ENCODE data around the gene STRN4. TPM values are rescaled to one million over a fixed set of nuclear protein-coding genes. Genes with fewer than 3 reads are reported as not detected.
"Not testable (repeated sequence)": the region's sequence is repeated elsewhere in the genome, so short reads cannot be mapped to it uniquely, and the experiment has no call there.

STRN4 gene
- total and polyA plus RNA-seq, 2 donors (not counting 3 experiments of a cell fraction or from before 2014, with no cell fraction given) = 116 to 144 TPM

DNA sequence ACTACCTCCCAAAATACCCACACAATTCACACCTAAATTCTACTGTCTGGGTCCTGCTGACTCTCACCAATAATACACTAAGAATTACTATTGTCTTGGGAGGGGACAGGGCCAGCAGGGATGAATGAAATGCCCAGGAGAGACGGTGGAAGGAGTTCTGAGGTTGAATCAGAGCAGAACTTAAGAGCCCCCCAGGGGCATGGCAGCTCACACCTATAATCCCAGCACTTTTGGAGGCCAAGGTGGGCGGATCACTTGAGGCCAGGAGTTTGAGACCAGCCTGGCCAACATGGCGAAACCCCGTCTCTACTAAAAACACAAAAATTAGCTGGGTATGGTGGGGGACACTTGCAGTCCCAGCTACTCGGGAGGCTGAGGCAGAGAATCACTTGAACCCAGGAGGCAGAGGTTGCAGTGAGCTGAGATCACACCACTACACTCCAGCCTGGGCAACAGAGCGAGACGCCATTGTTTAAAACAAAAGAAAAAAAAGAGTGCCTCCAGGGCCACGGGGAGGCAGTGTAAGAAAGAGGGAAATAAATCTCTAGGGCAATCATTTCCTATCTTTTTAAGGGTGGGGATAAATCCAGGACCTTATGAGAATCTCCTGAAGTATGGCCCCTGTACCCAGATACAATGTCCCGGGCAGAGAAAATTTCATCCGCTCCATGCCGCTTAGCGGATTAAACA is 31.9 kb upstream of the STRN4 start:
- BruUV-seq (replicated peaks); H3K4me1 ChIP-seq (ENCODE audit: control insufficient read depth, extremely low read depth, insufficient read depth, low read length); POLR2A ChIA-PET; H4K20me1 ChIP-seq (replicated peaks; ENCODE audit: control insufficient read depth, extremely low read depth, insufficient read depth, low read length); H3K9me3 ChIP-seq (replicated peaks; ENCODE audit: control insufficient read depth, insufficient read depth, low read length); H3K27me3 ChIP-seq (ENCODE audit: control insufficient read depth in 2 of 2, insufficient read depth in 2 of 2, low read length in 2 of 2); dilution Hi-C loops (cut with MboI; ENCODE audit: extremely low pct_ligation_motif_present, low sequenced_read_pairs); H3K4me3 ChIP-seq (replicated peaks in 1 of 3; ENCODE audit: insufficient read depth in 1 of 3, low read depth in 1 of 3, low read length in 3 of 3); FAIRE-seq; H3K9me1 ChIP-seq (replicated peaks; ENCODE audit: control insufficient read depth, extremely low read depth, insufficient read depth, low read length); H3K9ac ChIP-seq (replicated peaks; ENCODE audit: extremely low read depth, insufficient read depth, low read length); intact Hi-C loops (cut with micrococcal nuclease); H3K27ac ChIP-seq (ENCODE audit: insufficient read depth, low read depth, low read length); H3K4me2 ChIP-seq (ENCODE audit: insufficient read depth, low read length); DNase-seq (ENCODE audit: low read depth, low spot score); H2AFZ ChIP-seq (ENCODE audit: low read depth, low read length): not testable (repeated sequence)
- Histone ChIP-seq H3K79me2 (ENCODE audit: control insufficient read depth, insufficient read depth, low read length) (peaks cover 12% of the 10 kb centered on the region), H3K36me3 (ENCODE audit: control insufficient read depth in 2 of 2, extremely low read depth in 1 of 2, insufficient read depth in 2 of 2, low read length in 2 of 2) (peaks cover 21 to 39% of the 10 kb centered on the region in 2 experiments)
- CTCF ChIA-PET = interaction anchor here (1.1 to 2.0 kb wide), 2 partner anchors 52 to 62 kb away, joined by 3 to 8 read pairs; no protein-coding TSS in a partner anchor

DNA sequence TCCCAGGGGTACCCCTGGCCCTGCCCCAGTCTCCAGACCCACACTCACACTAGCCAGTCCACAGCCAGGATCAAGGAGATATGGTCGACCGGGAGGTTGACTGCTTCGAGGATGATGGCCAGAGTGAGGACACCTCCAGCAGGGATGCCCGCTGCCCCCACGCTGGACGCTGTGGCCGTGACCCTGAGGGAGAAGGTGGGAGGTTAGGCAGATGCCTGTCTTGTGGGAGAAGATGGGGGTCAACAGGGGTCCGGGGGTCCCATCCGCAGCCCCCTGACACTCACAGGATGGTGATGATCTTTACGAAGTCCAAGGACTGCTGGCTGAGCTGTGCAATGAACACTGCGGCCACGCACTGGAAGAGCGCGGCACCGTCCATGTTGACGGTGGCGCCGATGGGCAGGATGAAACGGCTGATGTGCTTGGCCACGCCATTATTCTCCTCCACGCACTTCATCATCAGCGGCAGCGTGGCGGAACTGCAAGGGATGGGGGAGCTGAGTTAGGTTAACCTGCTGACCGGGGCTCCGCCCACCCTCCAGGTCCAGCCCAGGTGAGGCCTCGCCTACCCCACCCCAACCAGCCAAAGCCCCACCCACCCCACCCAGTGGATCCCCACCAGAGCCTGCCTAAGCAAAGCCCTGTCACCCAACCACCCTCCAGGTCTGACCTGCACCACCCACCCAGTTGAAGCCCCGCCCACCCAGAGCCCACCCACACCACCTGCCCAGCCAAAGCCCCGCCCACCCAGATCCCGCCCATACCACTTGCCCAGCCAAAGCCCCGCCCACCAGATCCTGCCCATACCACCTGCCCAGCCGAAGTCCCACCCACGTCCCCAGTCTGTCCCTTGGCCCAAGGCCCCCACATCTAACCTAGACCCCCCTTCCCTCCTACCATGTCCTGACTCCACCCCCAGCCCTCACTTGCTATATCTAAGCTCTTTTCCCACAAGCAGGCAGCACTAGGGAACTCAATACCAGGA is 31.0 kb upstream of the STRN4 start:
- DNase-seq (ENCODE audit: low read depth, low spot score) (no peak), FAIRE-seq (no peak)
- no peaks in the 10 kb centered on the region for H3K9me3 ChIP-seq (replicated peaks; ENCODE audit: control insufficient read depth, insufficient read depth, low read length)
- H3K79me2 ChIP-seq (ENCODE audit: control insufficient read depth, insufficient read depth, low read length) = peaks cover 3% of the 10 kb centered on the region
- no peak overlapping the region for H3K4me2 ChIP-seq (ENCODE audit: insufficient read depth, low read length)
- POLR2A ChIA-PET = no interaction called here
- peaks cover 17 to 31% of the 10 kb centered on the region in 2 experiments for H3K36me3 ChIP-seq (ENCODE audit: control insufficient read depth in 2 of 2, extremely low read depth in 1 of 2, insufficient read depth in 2 of 2, low read length in 2 of 2)
- no TSS peak for BruUV-seq (replicated peaks)
- no peak overlapping the region for H3K9ac ChIP-seq (replicated peaks; ENCODE audit: extremely low read depth, insufficient read depth, low read length)
- no peaks in the 10 kb centered on the region for H3K27me3 ChIP-seq (ENCODE audit: control insufficient read depth in 2 of 2, insufficient read depth in 2 of 2, low read length in 2 of 2)
- no peak overlapping the region for H2AFZ ChIP-seq (ENCODE audit: low read depth, low read length)
- no peak overlapping the region for H3K27ac ChIP-seq (ENCODE audit: insufficient read depth, low read depth, low read length)
- dilution Hi-C loops (cut with MboI; ENCODE audit: extremely low pct_ligation_motif_present, low sequenced_read_pairs) (no loop called here), intact Hi-C loops (cut with micrococcal nuclease) (no loop called here)
- no peaks in the 10 kb centered on the region for H3K4me1 ChIP-seq (ENCODE audit: control insufficient read depth, extremely low read depth, insufficient read depth, low read length)
- H3K9me1 ChIP-seq (replicated peaks; ENCODE audit: control insufficient read depth, extremely low read depth, insufficient read depth, low read length) = no peaks in the 10 kb centered on the region
- no peaks in the 10 kb centered on the region for H4K20me1 ChIP-seq (replicated peaks; ENCODE audit: control insufficient read depth, extremely low read depth, insufficient read depth, low read length)
- no peak overlapping the region for H3K4me3 ChIP-seq (replicated peaks in 1 of 3; ENCODE audit: insufficient read depth in 1 of 3, low read depth in 1 of 3, low read length in 3 of 3)
- TF ChIP-seq, protein P1, sequence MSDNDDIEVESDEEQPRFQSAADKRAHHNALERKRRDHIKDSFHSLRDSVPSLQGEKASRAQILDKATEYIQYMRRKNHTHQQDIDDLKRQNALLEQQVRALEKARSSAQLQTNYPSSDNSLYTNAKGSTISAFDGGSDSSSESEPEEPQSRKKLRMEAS (IDR thresholded peaks at IDR 0.05; ENCODE audit: insufficient read depth, insufficient read length) = no peak
- no peak for TF ChIP-seq MYC (IDR thresholded peaks at IDR 0.05; ENCODE audit: low read depth, low read length)
- TF ChIP-seq, protein P2, sequence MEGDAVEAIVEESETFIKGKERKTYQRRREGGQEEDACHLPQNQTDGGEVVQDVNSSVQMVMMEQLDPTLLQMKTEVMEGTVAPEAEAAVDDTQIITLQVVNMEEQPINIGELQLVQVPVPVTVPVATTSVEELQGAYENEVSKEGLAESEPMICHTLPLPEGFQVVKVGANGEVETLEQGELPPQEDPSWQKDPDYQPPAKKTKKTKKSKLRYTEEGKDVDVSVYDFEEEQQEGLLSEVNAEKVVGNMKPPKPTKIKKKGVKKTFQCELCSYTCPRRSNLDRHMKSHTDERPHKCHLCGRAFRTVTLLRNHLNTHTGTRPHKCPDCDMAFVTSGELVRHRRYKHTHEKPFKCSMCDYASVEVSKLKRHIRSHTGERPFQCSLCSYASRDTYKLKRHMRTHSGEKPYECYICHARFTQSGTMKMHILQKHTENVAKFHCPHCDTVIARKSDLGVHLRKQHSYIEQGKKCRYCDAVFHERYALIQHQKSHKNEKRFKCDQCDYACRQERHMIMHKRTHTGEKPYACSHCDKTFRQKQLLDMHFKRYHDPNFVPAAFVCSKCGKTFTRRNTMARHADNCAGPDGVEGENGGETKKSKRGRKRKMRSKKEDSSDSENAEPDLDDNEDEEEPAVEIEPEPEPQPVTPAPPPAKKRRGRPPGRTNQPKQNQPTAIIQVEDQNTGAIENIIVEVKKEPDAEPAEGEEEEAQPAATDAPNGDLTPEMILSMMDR (IDR thresholded peaks at IDR 0.05; ENCODE audit: extremely low read depth in 1 of 2, insufficient read depth in 1 of 2, low read depth in 1 of 2, low read length in 2 of 2) = no peak
- TF ChIP-seq GATA2 (IDR thresholded peaks at IDR 0.05; ENCODE audit: insufficient read depth, insufficient read length, low read depth, low read length) = no peak
- TF ChIP-seq POLR2AphosphoS5 (IDR thresholded peaks at IDR 0.05; ENCODE audit: insufficient read depth, low read depth, low read length) = no peak
- no peak for TF ChIP-seq POLR2A (IDR thresholded peaks at IDR 0.05; ENCODE audit: low read depth, low read length)
- no peak for TF ChIP-seq EZH2 (IDR thresholded peaks at IDR 0.05; ENCODE audit: borderline replicate concordance, low read depth, low read length, severe bottlenecking)
- TF ChIP-seq JUN (IDR thresholded peaks at IDR 0.05; ENCODE audit: borderline replicate concordance, insufficient read depth, insufficient read length, low read depth) = no peak
- TF ChIP-seq FOS (IDR thresholded peaks at IDR 0.05; ENCODE audit: borderline replicate concordance, insufficient read depth, low read length) = no peak
- CTCF ChIA-PET = interaction anchor here (1.1 to 2.0 kb wide), 3 partner anchors 11 to 63 kb away, joined by 3 to 8 read pairs (median 3); no protein-coding TSS in a partner anchor
